Measurements from ENCODE around the gene SERINC2. TPM values are rescaled to one million over a fixed set of nuclear protein-coding genes. Genes with fewer than 3 reads are reported as not detected.
"Not testable (repeated sequence)": the region's sequence is repeated elsewhere in the genome, so short reads cannot be mapped to it uniquely, and the experiment has no call there.

The SERINC2 gene
- total RNA-seq, 1 experiment from 2014 or later = 14.1 TPM

DNA sequence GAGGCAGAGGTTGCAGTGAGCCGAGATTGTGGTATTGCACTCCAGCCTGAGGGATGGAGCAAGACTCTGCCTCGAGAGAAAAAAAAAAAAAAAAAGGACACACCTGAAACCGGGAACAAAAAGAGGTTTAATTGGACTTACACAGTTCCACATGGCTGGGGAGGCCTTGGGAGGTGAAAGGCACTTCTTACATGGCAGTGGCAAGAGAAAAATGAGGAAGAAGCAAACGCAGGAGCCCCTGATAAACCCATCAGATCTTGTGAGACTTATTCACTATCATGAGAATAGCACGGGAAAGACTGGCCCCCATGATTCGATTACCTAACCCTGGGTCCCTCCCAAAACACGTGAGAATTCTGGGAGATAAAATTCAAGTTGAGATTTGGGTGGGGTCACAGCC, 61.6 kb downstream of the SERINC2 start:
- H3K23me2 ChIP-seq (ENCODE audit: insufficient read length, low read depth, low read length, poor library complexity, severe bottlenecking); H4K5ac ChIP-seq (ENCODE audit: insufficient read length, low read depth, low read length); H4K91ac ChIP-seq (ENCODE audit: insufficient read length, low read depth, low read length); H3K4me2 ChIP-seq (ENCODE audit: insufficient read depth, insufficient read length, low read length); H3K9ac ChIP-seq (ENCODE audit: extremely low read depth, insufficient read length, low read length); H3K56ac ChIP-seq (ENCODE audit: insufficient read length, low read depth, low read length); H3K18ac ChIP-seq (ENCODE audit: insufficient read length, low read depth, low read length); H3T11ph ChIP-seq (ENCODE audit: low read length); H3K23ac ChIP-seq (ENCODE audit: insufficient read length, low read depth, low read length); H3K9me3 ChIP-seq (ENCODE audit: control insufficient read depth, low read depth, low read length); H3K27ac Mint-ChIP-seq; H2AFZ ChIP-seq (ENCODE audit: low read length); H3K14ac ChIP-seq (ENCODE audit: insufficient read depth, low read length); H4K20me1 ChIP-seq (ENCODE audit: control insufficient read depth, insufficient read depth, insufficient read length); DNase-seq; H3K36me3 Mint-ChIP-seq (ENCODE audit: insufficient read depth in 1 of 3, low read depth in 3 of 3); H3K4ac ChIP-seq (ENCODE audit: low read depth, low read length); H3K27me3 ChIP-seq (ENCODE audit: insufficient read depth, low read length); H4K8ac ChIP-seq (replicated peaks; ENCODE audit: insufficient read length, low read depth, low read length); H2BK12ac ChIP-seq (ENCODE audit: insufficient read length, low read depth, low read length); H3K9me3 Mint-ChIP-seq; H2BK15ac ChIP-seq (ENCODE audit: low read depth, low read length); H2AK5ac ChIP-seq (ENCODE audit: insufficient read length, low read length); H3K79me1 ChIP-seq (ENCODE audit: insufficient read depth, low read depth, low read length, poor library complexity, severe bottlenecking); H3K27ac ChIP-seq (ENCODE audit: insufficient read length, low read depth, low read length); H2BK120ac ChIP-seq (ENCODE audit: low read depth, low read length, poor library complexity, severe bottlenecking); H2BK20ac ChIP-seq (ENCODE audit: low read depth, low read length, poor library complexity, severe bottlenecking); H3K4me3 Mint-ChIP-seq; H2BK5ac ChIP-seq (ENCODE audit: insufficient read length, low read length); H3K79me2 ChIP-seq (ENCODE audit: insufficient read depth, low read length); H3K27me3 Mint-ChIP-seq (ENCODE audit: low read depth); H3K4me1 ChIP-seq (ENCODE audit: insufficient read depth, low read length): not testable (repeated sequence)
- WGBS (ENCODE audit: extremely low coverage, insufficient read length, low lambda C conversion rate) = no CpG with 5 or more reads among the region's 7 CpGs
- H3K4me1 Mint-ChIP-seq = peaks cover 22 to 34% of the 10 kb centered on the region in 2 experiments
